Naive thymus-derived CD4-positive, alpha-beta T cell (primary cell): ENCODE results near the gene HLA-DRB1. TPM values are rescaled to one million over a fixed set of nuclear protein-coding genes. Genes with fewer than 3 reads are reported as not detected.
A peak's percentile ranks its signal among the peaks of the same experiment; 100 is the strongest.

Source experiments
- ATAC-seq: fragments of 150-1000 bp; cut with Tn5 transposase; 2 replicates; pipeline ENCODE4 v1.10.0; 2021; ENCODE audit warnings: mild to moderate bottlenecking, moderate library complexity
- CTCF ChIA-PET: fragments of 350-600 bp; sonication (Branson Sonifier 250); formaldehyde crosslinking; loops from one replicate; lab custom pipeline; 2021; ENCODE audit warnings: antibody characterized with exemption; lab: Charles Lee
- POLR2A ChIA-PET: fragments of 350-600 bp; sonication (Branson Sonifier 250); formaldehyde crosslinking; loops from one replicate; lab custom pipeline; 2021; ENCODE audit warnings: antibody characterized with exemption, inconsistent platforms; lab: Charles Lee
- DNase-seq, 9 donors: peaks; one replicate each; pipeline versions ENCODE4 v3.0.0 to v3.0.0-alpha.2; 2020 to 2022; ENCODE audit warnings: mixed read lengths in 1 of 9
- H3K27ac ChIP-seq: one replicate; pipeline ENCODE4 v1.7.0; 2013; ENCODE audit warnings: mild to moderate bottlenecking, low read depth, low read length, moderate library complexity
- H3K27me3 ChIP-seq, 2 donors: one replicate each; pipeline ENCODE4 v1.7.0; 2013; ENCODE audit warnings: low read length in 2 of 2, mild to moderate bottlenecking in 2 of 2, moderate library complexity in 2 of 2; ENCODE audit not compliant: control insufficient read depth in 2 of 2, insufficient read depth in 2 of 2
- H3K36me3 ChIP-seq, 3 experiments: 1 replicate in 2 of 3; 2 replicates in 1 of 3; pipeline ENCODE4 v1.7.0; 2013; ENCODE audit warnings: low read length in 3 of 3, mild to moderate bottlenecking in 3 of 3, moderate library complexity in 1 of 3; ENCODE audit not compliant: insufficient read depth in 3 of 3, control insufficient read depth in 2 of 3
- H3K4me1 ChIP-seq, 2 donors: one replicate each; pipeline ENCODE4 v1.7.0; 2013; ENCODE audit warnings: low read length in 2 of 2, mild to moderate bottlenecking in 2 of 2, moderate library complexity in 1 of 2; ENCODE audit not compliant: control insufficient read depth in 2 of 2, insufficient read depth in 2 of 2
- H3K4me3 ChIP-seq: 2 replicates; pipeline ENCODE4 v1.7.0; 2013; ENCODE audit warnings: mild to moderate bottlenecking, low read length
- H3K9me3 ChIP-seq, 3 experiments: 1 replicate in 2 of 3; 2 replicates in 1 of 3; pipeline ENCODE4 v1.7.0; 2013; ENCODE audit warnings: low read length in 3 of 3; ENCODE audit not compliant: control insufficient read depth in 2 of 3
- H3K27ac Mint-ChIP-seq, 9 donors: one replicate each; pipeline ENCODE4 v1.8.0; 2020 to 2022; ENCODE audit warnings: mixed read lengths in 9 of 9, mild to moderate bottlenecking in 8 of 9, moderate library complexity in 5 of 9, inconsistent platforms in 2 of 9
- H3K27me3 Mint-ChIP-seq, 5 donors: one replicate each; pipeline ENCODE4 v1.8.0; 2021 to 2022; ENCODE audit warnings: mixed read lengths in 5 of 5, mild to moderate bottlenecking in 1 of 5
- H3K36me3 Mint-ChIP-seq, 5 donors: one replicate each; pipeline ENCODE4 v1.8.0; 2020 to 2022; ENCODE audit warnings: mixed read lengths in 5 of 5, mild to moderate bottlenecking in 3 of 5, inconsistent platforms in 1 of 5
- H3K4me1 Mint-ChIP-seq, 7 donors: one replicate each; pipeline ENCODE4 v1.8.0; 2020 to 2022; ENCODE audit warnings: mixed read lengths in 7 of 7, mild to moderate bottlenecking in 3 of 7, inconsistent platforms in 1 of 7
- H3K4me3 Mint-ChIP-seq, 10 donors: one replicate each; pipeline ENCODE4 v1.8.0; 2020 to 2022; ENCODE audit warnings: mild to moderate bottlenecking in 10 of 10, mixed read lengths in 10 of 10, moderate library complexity in 6 of 10, inconsistent platforms in 2 of 10
- H3K9me3 Mint-ChIP-seq, 11 donors: one replicate each; pipeline ENCODE4 v1.8.0; 2020 to 2022; ENCODE audit warnings: mixed read lengths in 11 of 11, mild to moderate bottlenecking in 4 of 11, inconsistent platforms in 1 of 11, moderate library complexity in 1 of 11
- intact Hi-C, 2 donors: fragments of 100-400 bp; cut with micrococcal nuclease; formaldehyde crosslinking; loops; one replicate each; pipeline ENCODE4 v1.15.1; 2023
- polyA plus RNA-seq, 2 donors: library from polyadenylated mRNA; unstranded; fragments of 300-500 nt; fragmentation: Illumina TruSeq; gene quantifications; one replicate each; pipeline ENCODE4 v1.2.3, GENCODE V29; 2021
- total RNA-seq, 6 experiments: library from RNA in 5 of 6; stranded (reverse) in 5 of 6; gene quantifications; 1 replicate in 5 of 6; 2 replicates in 1 of 6; pipeline ENCODE4 v1.2.3 and lab custom pipeline; 2021 to 2026

Gene HLA-DRB1
- total and polyA plus RNA-seq, 7 experiments from 2014 or later = 3.1 to 229 (median 18.4) TPM

DNA sequence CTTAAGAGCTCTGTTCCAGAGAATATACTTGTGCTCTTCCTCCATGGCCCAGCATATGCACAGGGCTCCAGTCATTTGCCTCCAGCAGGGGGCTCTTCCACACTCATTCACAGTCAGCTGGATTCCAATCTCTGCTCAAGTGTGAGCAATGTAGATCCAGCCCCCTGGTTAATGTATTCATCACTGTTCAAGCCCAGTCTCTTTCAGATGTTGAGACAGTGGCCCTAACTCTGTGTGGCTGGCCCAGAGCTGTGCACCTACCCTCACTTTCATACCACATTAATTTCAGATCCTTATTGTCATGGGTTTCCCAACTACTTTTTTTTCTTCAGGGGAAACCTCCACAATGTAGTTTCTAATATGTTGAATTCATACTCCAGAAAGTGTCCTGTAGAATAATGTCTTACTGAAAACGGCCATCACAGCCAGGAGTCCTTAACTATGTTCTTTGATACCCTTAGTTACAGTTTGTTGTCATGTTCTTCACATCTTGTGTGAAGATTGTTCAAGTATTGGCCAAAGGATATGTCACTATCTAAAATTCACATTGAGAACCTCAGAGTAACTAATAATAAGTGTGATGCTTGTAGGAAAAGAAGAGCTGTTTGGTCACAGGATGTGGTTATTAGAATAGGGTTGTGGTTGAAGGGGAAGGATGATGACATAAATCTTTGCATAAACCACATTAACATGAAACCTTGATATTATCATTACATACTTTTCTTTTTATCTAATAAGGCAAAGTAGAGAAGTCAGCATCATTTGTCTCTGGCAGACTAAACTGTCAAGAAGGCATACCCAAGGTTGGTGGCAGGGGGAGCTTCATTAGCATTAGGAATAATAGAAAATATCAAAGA, 33.1 kb upstream of the HLA-DRB1 start:
- CTCF ChIA-PET = interaction anchor here (0.7 to 1.9 kb wide), 8 partner anchors 63 to 171 kb away, joined by 3 to 6 read pairs (median 4); no protein-coding TSS in a partner anchor
- intact Hi-C loops = loop anchor here (1.0 to 2.0 kb wide), 9 partner anchors 12 to 246 kb away; no protein-coding TSS in a partner anchor
- Histone ChIP-seq H3K36me3 (no peaks in the 10 kb centered on the region), H3K27ac (peak overlapping the region; percentile 67), H3K9me3 (no peaks in the 10 kb centered on the region), H3K4me3 (peak overlapping the region; percentile 5), H3K27me3 (no peaks in the 10 kb centered on the region), H3K4me1 (peaks cover 29 to 31% of the 10 kb centered on the region in 2 donors)
- peak; percentile 87 for ATAC-seq
- H3K36me3 Mint-ChIP-seq = peaks cover 0 to 18% (median 4%) of the 10 kb centered on the region in 5 donors
- H3K9me3 Mint-ChIP-seq = peaks cover 0 to 11% (median 3%) of the 10 kb centered on the region in 11 donors
- POLR2A ChIA-PET = interaction anchor here (0.7 to 1.5 kb wide), 3 partner anchors 222 to 349 kb away, joined by 3 to 4 read pairs (median 3); partner anchors contain the start of gene PSMB8
- peak in 8 of 9 donors; percentile 26 to 90 (median 74) for DNase-seq
- H3K4me3 Mint-ChIP-seq = peak overlapping the region in 9 of 10 donors; percentile 14 to 86 (median 72)
- no peaks in the 10 kb centered on the region for H3K27me3 Mint-ChIP-seq
- H3K4me1 Mint-ChIP-seq = peaks cover 22 to 60% (median 46%) of the 10 kb centered on the region in 7 donors
- peak overlapping the region; percentile 62 to 97 (median 88) for H3K27ac Mint-ChIP-seq

DNA sequence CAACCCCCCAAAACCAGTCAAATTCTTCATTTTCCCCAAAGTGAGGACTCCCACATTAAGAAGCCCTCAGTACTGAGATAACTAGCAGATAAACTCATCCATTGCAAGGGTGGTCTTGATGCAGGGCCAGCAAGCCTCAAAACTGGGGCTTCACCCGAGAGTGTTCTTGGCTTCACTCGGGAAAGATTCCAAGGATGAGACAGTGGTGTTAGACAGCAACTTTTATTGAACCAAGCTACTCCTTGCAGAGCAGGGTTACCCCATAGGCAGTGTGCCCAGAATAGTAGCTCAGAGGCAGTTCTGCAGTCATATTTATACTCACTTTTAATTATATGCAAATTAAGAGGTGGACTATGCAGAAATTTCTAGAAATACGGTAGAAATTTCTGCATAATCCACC, 31.7 kb upstream of the HLA-DRB1 start:
- Histone ChIP-seq H3K27ac (no peak overlapping the region), H3K27me3 (no peaks in the 10 kb centered on the region), H3K36me3 (no peaks in the 10 kb centered on the region), H3K4me1 (peaks cover 25 to 29% of the 10 kb centered on the region in 2 donors), H3K4me3 (no peak overlapping the region), H3K9me3 (no peaks in the 10 kb centered on the region)
- Mint-ChIP-seq H3K27me3 (peaks cover 0 to 2% (median 0%) of the 10 kb centered on the region in 5 donors), H3K27ac (peak overlapping the region in 2 of 9 donors; percentile 40 to 88), H3K4me1 (peaks cover 22 to 52% (median 43%) of the 10 kb centered on the region in 7 donors), H3K4me3 (peak overlapping the region in 1 of 10 donors; percentile 20), H3K9me3 (peaks cover 0 to 23% (median 8%) of the 10 kb centered on the region in 11 donors), H3K36me3 (peaks cover 0 to 24% (median 4%) of the 10 kb centered on the region in 5 donors)
- intact Hi-C loops = no loop called here
- DNase-seq = no peak
- CTCF ChIA-PET = interaction anchor here (0.6 to 1.9 kb wide), 5 partner anchors 65 to 234 kb away, joined by 3 to 6 read pairs (median 5); no protein-coding TSS in a partner anchor
- no peak for ATAC-seq
- POLR2A ChIA-PET = interaction anchor here (0.9 kb wide), 1 partner anchor 11 kb away, joined by 3 read pairs; no protein-coding TSS in a partner anchor

DNA sequence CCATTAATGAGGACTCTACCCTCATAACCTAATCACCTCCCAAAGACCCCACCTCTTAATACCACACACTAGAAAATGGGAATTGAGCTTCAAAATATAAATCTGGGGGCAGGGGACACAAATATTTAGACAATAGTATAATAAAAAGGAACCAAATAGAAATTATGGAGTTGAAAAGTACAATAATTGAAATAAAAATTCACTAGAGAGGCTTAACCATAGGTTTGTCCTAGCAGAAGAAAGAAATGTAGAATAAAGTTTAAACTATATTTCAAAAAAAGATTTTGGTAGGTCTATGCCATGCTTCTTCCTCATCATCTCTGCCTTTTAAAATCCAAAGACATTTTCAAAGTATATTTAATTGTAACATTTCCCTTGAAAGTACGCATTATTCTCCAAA, 28.1 kb upstream of the HLA-DRB1 start:
- H3K27ac Mint-ChIP-seq = no peak overlapping the region
- DNase-seq (no peak), ATAC-seq (no peak)
- H3K27me3 ChIP-seq = no peaks in the 10 kb centered on the region
- intact Hi-C loops = no loop called here
- H3K4me1 Mint-ChIP-seq = peaks cover 5 to 28% (median 19%) of the 10 kb centered on the region in 7 donors
- no peaks in the 10 kb centered on the region for H3K36me3 ChIP-seq
- peaks cover 0 to 32% (median 4%) of the 10 kb centered on the region in 5 donors for H3K36me3 Mint-ChIP-seq
- peaks cover 0 to 2% (median 0%) of the 10 kb centered on the region in 5 donors for H3K27me3 Mint-ChIP-seq
- POLR2A ChIA-PET = no interaction called here
- H3K9me3 ChIP-seq = no peaks in the 10 kb centered on the region
- H3K4me1 ChIP-seq = peaks cover 7 to 11% of the 10 kb centered on the region in 2 donors
- no peak overlapping the region for H3K4me3 Mint-ChIP-seq
- CTCF ChIA-PET = interaction anchor here (0.6 kb wide), 1 partner anchor 479 kb away, joined by 4 read pairs; no protein-coding TSS in a partner anchor
- H3K27ac ChIP-seq = no peak overlapping the region
- no peak overlapping the region for H3K4me3 ChIP-seq
- H3K9me3 Mint-ChIP-seq = peaks cover 0 to 25% (median 8%) of the 10 kb centered on the region in 11 donors

DNA sequence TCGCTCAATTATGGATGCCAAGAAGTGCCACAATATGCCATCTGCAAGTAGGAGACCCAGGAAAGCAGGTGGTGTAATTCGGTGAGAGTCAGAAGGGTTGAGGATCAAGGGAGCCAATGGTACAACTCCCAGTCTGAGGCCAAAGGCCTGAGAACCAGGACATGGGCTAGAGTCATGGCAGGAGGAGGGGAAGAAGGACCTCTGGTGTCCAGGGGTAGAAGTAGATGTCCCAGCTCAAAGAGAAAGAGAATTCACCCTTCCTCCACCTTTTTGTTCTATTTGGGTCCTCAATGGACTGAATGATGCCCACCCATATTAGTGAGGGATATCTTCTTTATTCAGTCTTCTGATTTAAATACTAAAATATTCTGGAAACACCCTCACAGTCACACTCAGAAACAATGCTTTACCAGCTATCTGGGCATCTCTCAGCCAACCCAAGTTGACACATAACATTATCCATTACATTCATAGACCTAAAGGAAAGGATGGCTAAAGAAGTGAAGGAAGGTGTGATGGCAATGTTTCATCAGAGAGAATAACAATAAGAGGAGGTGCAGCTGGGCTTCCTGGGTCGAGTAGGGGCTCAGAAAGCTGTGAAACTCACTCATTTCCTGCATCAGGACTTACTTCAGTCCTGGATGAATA, 26.4 kb upstream of the HLA-DRB1 start:
- ChIA-PET POLR2A (interaction anchor here (0.5 kb wide), 1 partner anchor 39 kb away, joined by 3 read pairs; no protein-coding TSS in a partner anchor), CTCF (no interaction called here)
- peaks cover 0 to 25% (median 8%) of the 10 kb centered on the region in 11 donors for H3K9me3 Mint-ChIP-seq
- H3K27ac Mint-ChIP-seq = no peak overlapping the region
- Histone ChIP-seq H3K4me3 (no peak overlapping the region), H3K36me3 (no peaks in the 10 kb centered on the region), H3K9me3 (no peaks in the 10 kb centered on the region), H3K27ac (no peak overlapping the region), H3K4me1 (no peaks in the 10 kb centered on the region), H3K27me3 (no peaks in the 10 kb centered on the region)
- H3K27me3 Mint-ChIP-seq = peaks cover 0 to 6% (median 0%) of the 10 kb centered on the region in 5 donors
- no peak overlapping the region for H3K4me3 Mint-ChIP-seq
- intact Hi-C loops = no loop called here
- peaks cover 0 to 31% (median 4%) of the 10 kb centered on the region in 5 donors for H3K36me3 Mint-ChIP-seq
- DNase-seq = no peak
- ATAC-seq = no peak
- peaks cover 0 to 14% (median 3%) of the 10 kb centered on the region in 7 donors for H3K4me1 Mint-ChIP-seq

DNA sequence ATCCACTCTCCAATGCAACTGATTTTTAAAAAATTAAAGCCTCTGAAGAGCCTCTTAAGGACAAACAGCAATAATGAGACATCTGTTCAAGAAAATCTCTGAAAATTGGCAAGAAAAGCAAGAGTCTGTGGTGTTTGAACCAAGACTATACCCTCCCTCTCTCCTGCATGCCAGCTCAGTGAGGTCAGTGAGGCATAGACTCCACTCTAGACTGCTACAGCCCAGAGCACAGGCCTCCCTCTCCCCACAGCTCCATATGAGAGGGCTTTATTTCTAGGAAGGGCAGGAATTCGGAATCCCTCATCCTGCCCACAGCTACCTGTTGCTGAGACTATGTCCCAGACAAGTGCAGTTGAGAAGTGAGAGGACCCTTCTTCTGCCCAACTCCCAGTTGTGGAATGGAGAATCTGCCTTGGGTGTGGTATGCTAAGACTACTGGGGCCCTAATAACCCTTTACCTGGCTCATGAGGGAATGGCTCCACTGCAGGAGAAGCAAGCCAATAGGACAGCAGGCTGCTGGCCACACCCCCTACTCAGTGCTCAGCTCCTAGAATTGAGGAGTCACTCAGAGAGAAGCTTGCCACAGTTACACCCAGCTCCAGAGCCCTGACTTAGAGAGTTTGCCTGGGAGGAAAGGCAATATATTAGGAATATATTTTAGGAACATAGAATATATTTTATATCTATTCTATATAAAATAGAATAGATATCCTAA, 24.9 kb upstream of the HLA-DRB1 start:
- Histone ChIP-seq H3K9me3 (no peaks in the 10 kb centered on the region), H3K27ac (no peak overlapping the region), H3K27me3 (no peaks in the 10 kb centered on the region), H3K4me1 (peaks cover 0 to 3% of the 10 kb centered on the region in 2 donors), H3K36me3 (no peaks in the 10 kb centered on the region), H3K4me3 (no peak overlapping the region)
- H3K9me3 Mint-ChIP-seq = peaks cover 0 to 25% (median 8%) of the 10 kb centered on the region in 11 donors
- no peak for DNase-seq
- ChIA-PET POLR2A (no interaction called here), CTCF (no interaction called here)
- H3K4me3 Mint-ChIP-seq = no peak overlapping the region
- peaks cover 0 to 25% (median 4%) of the 10 kb centered on the region in 5 donors for H3K36me3 Mint-ChIP-seq
- intact Hi-C loops = no loop called here
- no peak for ATAC-seq
- H3K27me3 Mint-ChIP-seq = peaks cover 0 to 6% (median 0%) of the 10 kb centered on the region in 5 donors
- H3K4me1 Mint-ChIP-seq = peaks cover 0 to 15% (median 0%) of the 10 kb centered on the region in 7 donors
- no peak overlapping the region for H3K27ac Mint-ChIP-seq

DNA sequence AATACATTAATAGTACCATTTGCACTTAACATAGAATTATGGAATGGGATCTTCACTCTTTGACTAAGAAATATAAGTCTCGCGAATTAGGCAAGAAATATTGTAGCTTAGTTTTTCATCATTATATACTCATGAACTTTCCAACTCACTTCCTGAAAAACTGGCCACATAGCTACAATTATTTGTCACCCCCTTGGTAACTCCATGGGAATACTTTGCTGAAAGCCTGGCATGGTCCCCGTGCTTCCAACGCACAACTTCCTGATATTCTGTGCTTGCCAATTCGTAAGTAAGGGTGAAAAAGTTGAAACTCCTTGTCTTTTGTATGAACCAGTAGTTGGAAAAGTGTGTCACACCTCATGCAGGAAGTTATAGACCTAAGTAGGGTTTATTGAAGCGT, 23.8 kb upstream of the HLA-DRB1 start:
- POLR2A ChIA-PET = no interaction called here

More for the DNA sequence above, 23.8 kb upstream of the HLA-DRB1 start:
- Mint-ChIP-seq H3K36me3 (peaks cover 0 to 22% (median 4%) of the 10 kb centered on the region in 5 donors), H3K27me3 (peaks cover 0 to 6% (median 0%) of the 10 kb centered on the region in 5 donors), H3K27ac (no peak overlapping the region), H3K9me3 (peaks cover 0 to 21% (median 6%) of the 10 kb centered on the region in 11 donors), H3K4me3 (no peak overlapping the region), H3K4me1 (peaks cover 0 to 15% (median 0%) of the 10 kb centered on the region in 7 donors)
- Histone ChIP-seq H3K27me3 (no peaks in the 10 kb centered on the region), H3K36me3 (no peaks in the 10 kb centered on the region), H3K9me3 (no peaks in the 10 kb centered on the region), H3K4me3 (no peak overlapping the region), H3K4me1 (peaks cover 0 to 6% of the 10 kb centered on the region in 2 donors), H3K27ac (no peak overlapping the region)
- CTCF ChIA-PET = no interaction called here
- DNase-seq (no peak), ATAC-seq (no peak)
- intact Hi-C loops = no loop called here
